Keratinocyte (primary cell): ENCODE results near the gene PDE4A. TPM values are rescaled to one million over a fixed set of nuclear protein-coding genes. Genes with fewer than 3 reads are reported as not detected.

Experiments used
- DNase-seq: peaks from one replicate; pipeline ENCODE4 v3.0.0-alpha.2; 2011; ENCODE audit warnings: low read depth, missing footprints, low spot score
- FAIRE-seq: peaks from 2 replicates; lab custom pipeline; 2011; peaks lifted over from hg19 to GRCh38; lab: Jason Lieb, UNC
- H2AFZ ChIP-seq: 2 replicates; pipeline ENCODE4 v1.6.0; 2012; ENCODE audit warnings: low read length, control low read depth, inconsistent platforms; ENCODE audit not compliant: control insufficient read depth
- H3K27ac ChIP-seq: 2 replicates; pipeline ENCODE4 v1.5.1; 2011; ENCODE audit warnings: low read length; ENCODE audit not compliant: control insufficient read depth, insufficient read depth
- H3K27me3 ChIP-seq: 3 replicates; pipeline ENCODE4 v1.6.0; 2011; ENCODE audit warnings: low read length; ENCODE audit not compliant: control insufficient read depth, insufficient read depth; ENCODE audit errors: extremely low read depth
- H3K36me3 ChIP-seq, 2 experiments: 2 replicates in 1 of 2; 3 replicates in 1 of 2; pipeline ENCODE4 v1.5.1; 2011; ENCODE audit warnings: low read length in 2 of 2, mild to moderate bottlenecking in 1 of 2; ENCODE audit not compliant: control insufficient read depth in 2 of 2, insufficient read depth in 2 of 2; ENCODE audit errors: extremely low read depth in 1 of 2
- H3K4me1 ChIP-seq: 3 replicates; pipeline ENCODE4 v1.5.1; 2011; ENCODE audit warnings: low read length; ENCODE audit not compliant: control insufficient read depth, insufficient read depth; ENCODE audit errors: extremely low read depth
- H3K4me2 ChIP-seq: 3 replicates; pipeline ENCODE4 v1.6.0; 2011; ENCODE audit warnings: low read depth, low read length; ENCODE audit not compliant: control insufficient read depth, insufficient read depth; ENCODE audit errors: extremely low read depth
- H3K4me3 ChIP-seq, 3 experiments: fragments of 200-600 bp in 1 of 3; sonication (generic) in 1 of 3; 2 replicates in 2 of 3; 3 replicates in 1 of 3; pipeline ENCODE4 v1.5.1; 2011 to 2016; ENCODE audit warnings: low read length in 3 of 3, mild to moderate bottlenecking in 3 of 3, control low read depth in 2 of 3, inconsistent platforms in 1 of 3, low read depth in 1 of 3, mixed read lengths in 1 of 3, mixed run types in 1 of 3, moderate library complexity in 1 of 3; ENCODE audit not compliant: control insufficient read depth in 2 of 3, insufficient read depth in 2 of 3; ENCODE audit errors: extremely low read depth in 1 of 3
- H3K79me2 ChIP-seq: 2 replicates; pipeline ENCODE4 v1.6.0; 2012; ENCODE audit warnings: low read length; ENCODE audit not compliant: control insufficient read depth, insufficient read depth
- H3K9ac ChIP-seq: 3 replicates; pipeline ENCODE4 v1.6.0; 2011; ENCODE audit warnings: low read length; ENCODE audit not compliant: control insufficient read depth, insufficient read depth; ENCODE audit errors: extremely low read depth
- H3K9me1 ChIP-seq: 3 replicates; pipeline ENCODE4 v1.6.0; 2011; ENCODE audit warnings: low read length; ENCODE audit not compliant: control insufficient read depth, insufficient read depth; ENCODE audit errors: extremely low read depth
- H3K9me3 ChIP-seq: 2 replicates; pipeline ENCODE4 v1.5.1; 2012; ENCODE audit warnings: low read depth, low read length; ENCODE audit not compliant: control insufficient read depth
- H4K20me1 ChIP-seq: 3 replicates; pipeline ENCODE4 v1.6.0; 2011; ENCODE audit warnings: low read length; ENCODE audit not compliant: control insufficient read depth, insufficient read depth; ENCODE audit errors: extremely low read depth
- EZH2 ChIP-seq: IDR thresholded peaks from one replicate; pipeline ENCODE4 v1.6.1; 2012; ENCODE audit warnings: inconsistent platforms, mild to moderate bottlenecking, low read length, moderate library complexity
- dilution Hi-C: fragments of 300-500 bp; cut with MboI; formaldehyde crosslinking; loops from one replicate; pipeline ENCODE4 v1.7.0; 2020; ENCODE audit warnings: low sequenced_read_pairs; ENCODE audit not compliant: extremely low pct_ligation_motif_present
- polyA plus RNA-seq, 5 experiments: library from polyadenylated mRNA; depleted of rRNA in 3 of 5; stranded (reverse) in 3 of 5; stranded (forward) in 1 of 5; unstranded in 1 of 5; fragments of >200 nt; gene quantifications; 1 replicate in 1 of 5; 2 replicates in 3 of 5; 3 replicates in 1 of 5; pipeline versions ENCODE4 v1.2.1 to v1.2.3, GENCODE V29; 2011 to 2012; ENCODE audit warnings: missing spikeins in 2 of 5, low read depth in 1 of 5, low replicate concordance in 1 of 5
- TF ChIP-seq, protein P1 (sequence below), 3 experiments: IDR thresholded peaks in 1 of 3; conservative IDR thresholded peaks in 1 of 3; optimal IDR thresholded peaks in 1 of 3; 2 replicates in 2 of 3; 3 replicates in 1 of 3; pipeline versions ENCODE3 to v1.5.1; 2011; ENCODE audit warnings: low read length in 3 of 3, mild to moderate bottlenecking in 3 of 3, moderate library complexity in 2 of 3, control low read depth in 1 of 3, inconsistent platforms in 1 of 3; ENCODE audit not compliant: insufficient read depth in 2 of 3; ENCODE audit errors: extremely low read depth in 1 of 3

The PDE4A gene
- polyA plus RNA-seq, 1 donor (not counting 4 experiments of a cell fraction or from before 2014, with no cell fraction given): 0.09 TPM

DNA sequence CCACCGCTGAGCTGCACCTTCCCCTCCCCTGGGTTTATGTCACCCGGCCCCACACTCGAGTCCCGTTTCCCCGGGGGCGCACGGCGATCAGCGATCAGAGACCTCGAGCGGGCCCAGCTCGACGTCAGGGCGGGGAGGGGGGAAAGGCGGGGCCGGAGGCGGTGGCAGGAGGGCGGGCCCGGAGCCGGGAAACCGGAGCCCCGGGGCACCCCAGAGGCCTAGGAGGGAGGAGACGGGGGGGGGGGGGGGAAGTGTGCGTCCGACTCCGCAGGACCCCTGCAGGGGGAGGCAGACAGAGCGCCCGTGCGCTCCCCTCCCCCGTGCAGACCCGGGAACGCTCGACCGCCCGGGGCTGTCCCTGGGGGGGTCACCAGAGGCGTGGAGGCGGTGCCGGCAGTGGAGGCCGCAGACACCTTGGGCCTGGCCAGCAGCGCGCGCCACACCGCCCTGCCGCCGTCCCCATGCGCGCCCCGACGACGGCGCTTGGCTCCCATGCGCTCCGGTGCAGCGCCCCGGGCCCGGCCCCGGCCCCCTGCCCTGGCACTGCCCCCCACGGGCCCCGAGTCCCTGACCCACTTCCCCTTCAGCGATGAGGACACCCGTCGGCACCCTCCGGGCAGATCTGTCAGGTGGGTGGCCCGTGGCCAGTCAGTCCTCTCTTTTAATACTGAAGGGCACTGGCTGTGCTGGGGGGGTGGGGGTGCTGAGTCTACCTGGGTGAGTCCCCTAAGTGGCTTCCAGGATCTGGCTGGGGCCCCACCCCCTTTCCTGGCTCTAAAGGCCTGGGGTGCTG, 11.8 kb downstream of the PDE4A start:
- peak overlapping the region; percentile 38 for H2AFZ ChIP-seq

DNA sequence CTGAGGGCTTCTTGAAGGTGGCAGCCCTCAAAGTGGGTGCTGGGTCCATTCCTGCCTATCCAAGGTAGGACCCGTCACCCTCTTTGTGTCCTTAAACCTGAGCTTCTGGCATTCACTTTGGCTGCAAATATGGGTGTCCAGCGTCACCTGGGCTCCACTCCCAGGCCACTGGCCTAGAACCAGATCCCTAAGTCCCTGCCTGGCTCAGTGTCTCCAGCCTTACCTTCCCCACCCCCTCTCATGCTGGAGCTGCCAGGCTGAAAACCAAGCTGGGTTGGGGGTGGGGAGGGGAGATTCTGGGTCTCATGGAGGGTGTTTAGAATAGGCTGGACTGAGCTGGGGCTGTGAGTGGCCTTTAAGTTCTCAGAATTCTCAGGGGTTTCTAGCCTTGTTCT, 12.4 kb downstream of the PDE4A start:
- Histone ChIP-seq H4K20me1 (no peaks in the 10 kb centered on the region), H3K79me2 (no peaks in the 10 kb centered on the region), H3K9me1 (no peaks in the 10 kb centered on the region), H2AFZ (no peak overlapping the region), H3K4me2 (no peak overlapping the region), H3K36me3 (no peaks in the 10 kb centered on the region), H3K9ac (no peak overlapping the region), H3K4me1 (peaks cover 4% of the 10 kb centered on the region), H3K4me3 (no peak overlapping the region), H3K27ac (no peak overlapping the region), H3K9me3 (no peaks in the 10 kb centered on the region), H3K27me3 (peaks cover 33% of the 10 kb centered on the region)
- TF ChIP-seq, protein P1, sequence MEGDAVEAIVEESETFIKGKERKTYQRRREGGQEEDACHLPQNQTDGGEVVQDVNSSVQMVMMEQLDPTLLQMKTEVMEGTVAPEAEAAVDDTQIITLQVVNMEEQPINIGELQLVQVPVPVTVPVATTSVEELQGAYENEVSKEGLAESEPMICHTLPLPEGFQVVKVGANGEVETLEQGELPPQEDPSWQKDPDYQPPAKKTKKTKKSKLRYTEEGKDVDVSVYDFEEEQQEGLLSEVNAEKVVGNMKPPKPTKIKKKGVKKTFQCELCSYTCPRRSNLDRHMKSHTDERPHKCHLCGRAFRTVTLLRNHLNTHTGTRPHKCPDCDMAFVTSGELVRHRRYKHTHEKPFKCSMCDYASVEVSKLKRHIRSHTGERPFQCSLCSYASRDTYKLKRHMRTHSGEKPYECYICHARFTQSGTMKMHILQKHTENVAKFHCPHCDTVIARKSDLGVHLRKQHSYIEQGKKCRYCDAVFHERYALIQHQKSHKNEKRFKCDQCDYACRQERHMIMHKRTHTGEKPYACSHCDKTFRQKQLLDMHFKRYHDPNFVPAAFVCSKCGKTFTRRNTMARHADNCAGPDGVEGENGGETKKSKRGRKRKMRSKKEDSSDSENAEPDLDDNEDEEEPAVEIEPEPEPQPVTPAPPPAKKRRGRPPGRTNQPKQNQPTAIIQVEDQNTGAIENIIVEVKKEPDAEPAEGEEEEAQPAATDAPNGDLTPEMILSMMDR (optimal IDR thresholded peaks at IDR 0.05 in 1 of 3, IDR thresholded peaks at IDR 0.05 in 1 of 3, conservative IDR thresholded peaks at IDR 0.05 in 1 of 3; ENCODE audit: extremely low read depth in 1 of 3, insufficient read depth in 2 of 3, low read length in 3 of 3): no peak
- no peak for TF ChIP-seq EZH2
- DNase-seq (no peak), FAIRE-seq (no peak)
- dilution Hi-C loops: no loop called here

More for the DNA sequence above, 11.8 kb downstream of the PDE4A start:
- TF ChIP-seq, protein P1 (optimal IDR thresholded peaks at IDR 0.05 in 1 of 3, IDR thresholded peaks at IDR 0.05 in 1 of 3, conservative IDR thresholded peaks at IDR 0.05 in 1 of 3; ENCODE audit: extremely low read depth in 1 of 3, insufficient read depth in 2 of 3, low read length in 3 of 3): no peak
- no peak for TF ChIP-seq EZH2
- H3K9me3 ChIP-seq: no peaks in the 10 kb centered on the region
- H3K27me3 ChIP-seq: peaks cover 33% of the 10 kb centered on the region
- H3K4me3 ChIP-seq: no peak overlapping the region
- dilution Hi-C loops: no loop called here
- H4K20me1 ChIP-seq: no peaks in the 10 kb centered on the region
- H3K27ac ChIP-seq: no peak overlapping the region
- H3K4me2 ChIP-seq: peak overlapping the region; percentile 39
- no peaks in the 10 kb centered on the region for H3K36me3 ChIP-seq
- H3K9me1 ChIP-seq: no peaks in the 10 kb centered on the region
- H3K4me1 ChIP-seq: peaks cover 4% of the 10 kb centered on the region
- no peak for DNase-seq
- no peaks in the 10 kb centered on the region for H3K79me2 ChIP-seq
- FAIRE-seq: no peak
- no peak overlapping the region for H3K9ac ChIP-seq
